B cell (primary cell): ENCODE measurements around the gene PRR33. TPM values are rescaled to one million over a fixed set of nuclear protein-coding genes. Genes with fewer than 3 reads are reported as not detected.

Source experiments
- ATAC-seq: fragments of 200-7000 bp; cut with Tn5 transposase; one replicate; pipeline ENCODE4 v1.10.0; 2021; ENCODE audit warnings: low read depth, mild to moderate bottlenecking, moderate number of reproducible peaks, moderate library complexity
- CTCF ChIA-PET: fragments of 350-600 bp; sonication (Branson Sonifier 250); formaldehyde crosslinking; loops from one replicate; lab custom pipeline; 2021; ENCODE audit warnings: antibody characterized with exemption, inconsistent platforms; lab: Charles Lee
- POLR2A ChIA-PET: fragments of 350-600 bp; sonication (Branson Sonifier 250); formaldehyde crosslinking; loops from one replicate; lab custom pipeline; 2021; ENCODE audit warnings: antibody characterized with exemption; lab: Charles Lee
- DNase-seq: peaks from one replicate; pipeline ENCODE4 v3.0.0; 2013
- H2AFZ ChIP-seq: 2 replicates; pipeline ENCODE4 v1.6.1; 2012; ENCODE audit warnings: mild to moderate bottlenecking, low read depth, low read length; ENCODE audit not compliant: insufficient read depth, poor library complexity, severe bottlenecking
- H3K27ac ChIP-seq, 2 donors: 1 replicate in 1 of 2; 2 replicates in 1 of 2; pipeline ENCODE4 v1.5.1; 2012 to 2013; ENCODE audit warnings: low read length in 2 of 2, mild to moderate bottlenecking in 2 of 2, moderate library complexity in 1 of 2
- H3K27me3 ChIP-seq, 4 experiments: fragments of 200-600 bp in 1 of 4; sonication (generic) in 1 of 4; replicated peaks in 1 of 4; 1 replicate in 2 of 4; 2 replicates in 2 of 4; pipeline versions ENCODE4 v1.6.1 to v1.7.0; 2013 to 2016; ENCODE audit warnings: low read length in 3 of 4, mild to moderate bottlenecking in 2 of 4, mixed read lengths in 1 of 4, moderate library complexity in 1 of 4; ENCODE audit not compliant: insufficient read depth in 4 of 4, control insufficient read depth in 3 of 4; ENCODE audit errors: control extremely low read depth in 1 of 4
- H3K36me3 ChIP-seq, 2 experiments: replicated peaks in 1 of 2; 1 replicate in 1 of 2; 2 replicates in 1 of 2; pipeline versions ENCODE4 v1.6.1 to v1.7.1; 2013; ENCODE audit warnings: low read length in 1 of 2; ENCODE audit not compliant: insufficient read depth in 2 of 2, control insufficient read depth in 1 of 2; ENCODE audit errors: control extremely low read depth in 1 of 2, extremely low read depth in 1 of 2
- H3K4me1 ChIP-seq, 2 donors: fragments of 200-600 bp in 1 of 2; sonication (generic) in 1 of 2; 1 replicate in 1 of 2; 2 replicates in 1 of 2; pipeline versions ENCODE4 v1.5.1 to v1.6.1; 2013 to 2017; ENCODE audit warnings: low read length in 2 of 2; ENCODE audit not compliant: control insufficient read depth in 2 of 2, insufficient read depth in 2 of 2
- H3K4me2 ChIP-seq: replicated peaks from 2 replicates; pipeline ENCODE3; 2012; ENCODE audit warnings: mild to moderate bottlenecking, low read depth, low read length; ENCODE audit not compliant: poor library complexity, severe bottlenecking
- H3K4me3 ChIP-seq, 5 experiments: fragments of 200-600 bp in 1 of 5; sonication (generic) in 1 of 5; 1 replicate in 3 of 5; 2 replicates in 2 of 5; pipeline versions ENCODE4 v1.5.1 to v1.7.0; 2011 to 2016; ENCODE audit warnings: low read length in 4 of 5, mild to moderate bottlenecking in 4 of 5, low read depth in 2 of 5, control low read depth in 1 of 5, moderate library complexity in 1 of 5; ENCODE audit not compliant: insufficient read depth in 1 of 5; ENCODE audit errors: control extremely low read depth in 1 of 5, extremely low read depth in 1 of 5
- H3K79me2 ChIP-seq: fragments of 200-600 bp; sonication (generic); one replicate; pipeline ENCODE4 v1.6.0; 2016; ENCODE audit warnings: low read length; ENCODE audit not compliant: control insufficient read depth, insufficient read depth
- H3K9ac ChIP-seq: fragments of 200-600 bp; sonication (generic); 2 replicates; pipeline ENCODE4 v1.6.1; 2017; ENCODE audit warnings: mild to moderate bottlenecking, low read length, moderate library complexity
- H3K9me3 ChIP-seq, 3 donors: one replicate each; pipeline versions ENCODE4 v1.6.1 to v1.7.1; 2013; ENCODE audit warnings: low read length in 2 of 3; ENCODE audit not compliant: control insufficient read depth in 2 of 3, insufficient read depth in 1 of 3; ENCODE audit errors: control extremely low read depth in 1 of 3
- H4K20me1 ChIP-seq: 2 replicates; pipeline ENCODE4 v1.6.0; 2012; ENCODE audit warnings: mild to moderate bottlenecking, low read length; ENCODE audit not compliant: insufficient read depth, control insufficient read depth, poor library complexity, severe bottlenecking
- H3K27ac Mint-ChIP-seq: one replicate; pipeline ENCODE4 v1.8.0; 2021; ENCODE audit warnings: mixed read lengths
- H3K27me3 Mint-ChIP-seq: one replicate; pipeline ENCODE4 v1.8.0; 2021; ENCODE audit warnings: mixed read lengths
- H3K4me1 Mint-ChIP-seq: one replicate; pipeline ENCODE4 v1.8.0; 2021; ENCODE audit warnings: mixed read lengths
- H3K4me3 Mint-ChIP-seq: one replicate; pipeline ENCODE4 v1.8.0; 2021; ENCODE audit warnings: mixed read lengths
- H3K9me3 Mint-ChIP-seq: one replicate; pipeline ENCODE4 v1.8.0; 2022; ENCODE audit warnings: mixed read lengths; ENCODE audit not compliant: insufficient read depth
- EZH2 ChIP-seq: IDR thresholded peaks from 2 replicates; pipeline ENCODE4 v1.6.1; 2012; ENCODE audit warnings: borderline replicate concordance, low read depth, mild to moderate bottlenecking, moderate library complexity, low read length; ENCODE audit not compliant: insufficient read depth, poor library complexity, severe bottlenecking
- WGBS: methylation state at CpG from one replicate; pipeline ENCODE4 v1.1.5; 2013; ENCODE audit warnings: missing lambda C conversion rate; ENCODE audit not compliant: insufficient coverage; 5-methylcytosine and 5-hydroxymethylcytosine counted together
- intact Hi-C: fragments of 100-400 bp; cut with micrococcal nuclease; formaldehyde crosslinking; loops from one replicate; pipeline ENCODE4 v1.10.0; 2022
- polyA plus RNA-seq: library from polyadenylated mRNA; depleted of rRNA; stranded (reverse); fragments of >200 nt; gene quantifications from 2 replicates; pipeline ENCODE4 v1.2.3, GENCODE V29; 2012
- total RNA-seq, 2 donors: library from RNA; stranded (reverse); fragments of 120-200 nt in 1 of 2; gene quantifications; 1 replicate in 1 of 2; 2 replicates in 1 of 2; pipeline versions ENCODE4 v1.2.3 to v1.2.4, GENCODE V29; 2013 to 2022
- TF ChIP-seq, protein P1 (sequence below): fragments of 200-600 bp; IDR thresholded peaks from one replicate; pipeline ENCODE4 v1.8.0; 2022; ENCODE audit warnings: antibody characterized with exemption, mild to moderate bottlenecking

PRR33 gene
- total and polyA plus RNA-seq, 2 donors (not counting 1 experiment from before 2014, with no cell fraction given), result not detected

DNA sequence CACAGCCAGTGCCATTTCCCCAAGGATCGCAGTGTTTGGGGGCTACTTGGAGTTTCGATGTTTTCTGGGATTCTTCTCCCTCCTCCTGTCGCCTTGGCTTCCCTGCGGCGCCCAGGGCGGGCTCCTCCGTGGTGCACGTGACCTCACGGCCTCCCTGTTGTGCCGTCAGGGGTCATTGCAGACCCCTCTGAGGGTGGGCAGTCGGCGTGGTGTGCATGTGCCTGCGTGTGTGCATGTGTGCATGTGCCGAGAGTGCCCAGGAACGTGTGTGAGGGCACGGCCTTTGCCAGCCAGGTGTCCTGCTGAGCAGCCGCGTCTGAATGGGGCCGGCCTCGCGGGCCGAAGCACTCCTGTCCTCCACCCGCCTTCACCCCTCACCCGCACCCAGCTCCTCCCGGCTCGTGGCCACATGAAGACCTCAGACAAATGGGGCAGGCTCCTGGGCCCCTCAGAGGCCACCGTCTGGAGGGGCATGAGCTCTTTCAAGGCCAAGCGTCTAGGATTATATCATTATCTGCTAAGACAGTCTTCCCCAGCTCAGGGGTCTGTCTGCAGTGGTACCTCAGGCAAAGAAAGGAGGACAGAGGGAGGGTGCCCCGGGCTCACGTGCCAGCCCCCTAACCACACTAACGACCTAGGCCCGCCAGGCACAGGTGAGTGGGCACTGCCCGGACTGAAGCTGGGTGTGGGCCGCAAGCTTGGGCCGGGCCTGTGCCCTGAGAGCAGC lies 46.1 kb upstream of the PRR33 start:
- ATAC-seq, result no peak
- H3K9ac ChIP-seq, result no peak overlapping the region
- H3K4me1 Mint-ChIP-seq, result peaks cover 3% of the 10 kb centered on the region
- intact Hi-C loops, result no loop called here
- ChIA-PET CTCF (no interaction called here), POLR2A (no interaction called here)
- DNase-seq, result no peak
- H3K4me1 ChIP-seq, result no peaks in the 10 kb centered on the region
- H2AFZ ChIP-seq, result no peak overlapping the region
- H3K27ac ChIP-seq, result no peak overlapping the region
- no peaks in the 10 kb centered on the region for H4K20me1 ChIP-seq
- H3K27ac Mint-ChIP-seq, result no peak overlapping the region
- no peaks in the 10 kb centered on the region for H3K9me3 ChIP-seq
- no peak overlapping the region for H3K4me3 ChIP-seq
- no peaks in the 10 kb centered on the region for H3K36me3 ChIP-seq
- no peaks in the 10 kb centered on the region for H3K79me2 ChIP-seq
- no peak overlapping the region for H3K4me3 Mint-ChIP-seq
- no peaks in the 10 kb centered on the region for H3K9me3 Mint-ChIP-seq
- H3K27me3 Mint-ChIP-seq, result peaks cover 12% of the 10 kb centered on the region
- H3K27me3 ChIP-seq, result no peaks in the 10 kb centered on the region
- WGBS, result 90% methylated on average over 31 of the region's 35 CpGs
- no peak overlapping the region for H3K4me2 ChIP-seq
- no peak for TF ChIP-seq EZH2
- TF ChIP-seq, protein P1, sequence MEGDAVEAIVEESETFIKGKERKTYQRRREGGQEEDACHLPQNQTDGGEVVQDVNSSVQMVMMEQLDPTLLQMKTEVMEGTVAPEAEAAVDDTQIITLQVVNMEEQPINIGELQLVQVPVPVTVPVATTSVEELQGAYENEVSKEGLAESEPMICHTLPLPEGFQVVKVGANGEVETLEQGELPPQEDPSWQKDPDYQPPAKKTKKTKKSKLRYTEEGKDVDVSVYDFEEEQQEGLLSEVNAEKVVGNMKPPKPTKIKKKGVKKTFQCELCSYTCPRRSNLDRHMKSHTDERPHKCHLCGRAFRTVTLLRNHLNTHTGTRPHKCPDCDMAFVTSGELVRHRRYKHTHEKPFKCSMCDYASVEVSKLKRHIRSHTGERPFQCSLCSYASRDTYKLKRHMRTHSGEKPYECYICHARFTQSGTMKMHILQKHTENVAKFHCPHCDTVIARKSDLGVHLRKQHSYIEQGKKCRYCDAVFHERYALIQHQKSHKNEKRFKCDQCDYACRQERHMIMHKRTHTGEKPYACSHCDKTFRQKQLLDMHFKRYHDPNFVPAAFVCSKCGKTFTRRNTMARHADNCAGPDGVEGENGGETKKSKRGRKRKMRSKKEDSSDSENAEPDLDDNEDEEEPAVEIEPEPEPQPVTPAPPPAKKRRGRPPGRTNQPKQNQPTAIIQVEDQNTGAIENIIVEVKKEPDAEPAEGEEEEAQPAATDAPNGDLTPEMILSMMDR, result no peak

GRCh38 chr11:1936781-1937615 lies 45.3 kb upstream of the PRR33 start:
- Mint-ChIP-seq H3K27ac (no peak overlapping the region), H3K4me3 (no peak overlapping the region), H3K4me1 (peaks cover 3% of the 10 kb centered on the region), H3K27me3 (peaks cover 16% of the 10 kb centered on the region), H3K9me3 (no peaks in the 10 kb centered on the region)
- Histone ChIP-seq H3K27me3 (peaks cover 0 to 7% (median 1%) of the 10 kb centered on the region in 4 experiments), H3K9me3 (no peaks in the 10 kb centered on the region), H3K4me1 (no peaks in the 10 kb centered on the region), H3K9ac (no peak overlapping the region), H4K20me1 (no peaks in the 10 kb centered on the region), H3K79me2 (no peaks in the 10 kb centered on the region), H3K4me3 (no peak overlapping the region), H3K36me3 (no peaks in the 10 kb centered on the region), H2AFZ (no peak overlapping the region), H3K27ac (no peak overlapping the region), H3K4me2 (no peak overlapping the region)
- DNase-seq (no peak), ATAC-seq (no peak)
- 91% methylated on average over 34 of the region's 34 CpGs for WGBS
- intact Hi-C loops, result no loop called here
- ChIA-PET POLR2A (no interaction called here), CTCF (no interaction called here)
- TF ChIP-seq, protein P1, result no peak
- no peak for TF ChIP-seq EZH2
